Stomach (tissue), 9 donors: Measurements from ENCODE around the gene SMARCD2. TPM values are rescaled to one million over a fixed set of nuclear protein-coding genes. Genes with fewer than 3 reads are reported as not detected.
A peak's percentile ranks its signal among the peaks of the same experiment; 100 is the strongest.

ENCODE experiments used
- DNase-seq, 2 donors: peaks; one replicate each; pipeline versions ENCODE4 v3.0.0 to v3.0.0-alpha.2; 2013 to 2019
- H3K27ac ChIP-seq, 5 donors: fragments of 200-600 bp in 4 of 5; sonication (generic) in 4 of 5; one replicate each; pipeline ENCODE4 v1.5.1; 2013 to 2019; ENCODE audit warnings: mild to moderate bottlenecking in 1 of 5, moderate library complexity in 1 of 5
- H3K27me3 ChIP-seq, 3 donors: fragments of 200-600 bp; sonication (generic); one replicate each; pipeline ENCODE4 v1.5.1; 2017 to 2019; ENCODE audit warnings: mixed run types in 1 of 3
- H3K36me3 ChIP-seq, 4 donors: fragments of 200-600 bp; sonication (generic); 1 replicate in 3 of 4; 2 replicates in 1 of 4; pipeline ENCODE4 v1.5.1; 2016 to 2019
- H3K4me1 ChIP-seq, 4 donors: fragments of 200-600 bp; sonication (generic); one replicate each; pipeline ENCODE4 v1.5.1; 2016 to 2019
- H3K4me3 ChIP-seq, 4 donors: fragments of 200-600 bp; sonication (generic) in 3 of 4; one replicate each; pipeline ENCODE4 v1.5.1; 2016 to 2019; ENCODE audit warnings: mild to moderate bottlenecking in 1 of 4
- H3K9me3 ChIP-seq, 4 donors: fragments of 200-600 bp; sonication (generic); one replicate each; pipeline ENCODE4 v1.5.1; 2016 to 2019
- EP300 ChIP-seq: sonication (generic); formaldehyde crosslinking; IDR thresholded peaks from one replicate; pipeline ENCODE4 v1.6.1; 2017; ENCODE audit warnings: antibody characterized with exemption
- POLR2A ChIP-seq, 4 donors: fragments of 450-650 bp; IDR thresholded peaks; one replicate each; pipeline ENCODE4 v1.6.1; 2016; ENCODE audit warnings: antibody characterized with exemption in 4 of 4, control low read depth in 2 of 4, mild to moderate bottlenecking in 1 of 4, moderate library complexity in 1 of 4
- POLR2AphosphoS5 ChIP-seq, 3 donors: sonication (generic); formaldehyde crosslinking; IDR thresholded peaks; one replicate each; pipeline ENCODE4 v1.6.1; 2016; ENCODE audit warnings: antibody characterized with exemption in 3 of 3
- WGBS, 5 donors: extraction: QIAGEN DNeasy Blood & Tissue Kit in 3 of 5; methylation state at CpG; one replicate each; pipeline versions ENCODE4 v1.1.5 to v1.1.7; 2013 to 2018; 5-methylcytosine and 5-hydroxymethylcytosine counted together
- intact Hi-C: fragments of 100-400 bp; cut with DNase I; formaldehyde crosslinking; loops from one replicate; pipeline ENCODE4 v1.15.1; 2023; ENCODE audit warnings: low total_unique reads
- polyA plus RNA-seq, 3 donors: library from polyadenylated mRNA; stranded (reverse); fragments of 200-250 nt; gene quantifications; one replicate each; pipeline ENCODE4 v1.2.3, GENCODE V29; 2013
- total RNA-seq, 5 donors: library from RNA; depleted of rRNA; stranded (reverse); fragments of >200 nt; gene quantifications; one replicate each; pipeline versions ENCODE4 v1.1.0 to v1.2.3, GENCODE V29; 2014 to 2016
- TF ChIP-seq, protein P1 (sequence below), 7 experiments: fragments of 450-650 bp in 4 of 7; fragments of 200-600 bp in 3 of 7; sonication (generic) in 3 of 7; IDR thresholded peaks; one replicate each; pipeline ENCODE4 v1.5.1; 2016 to 2019; ENCODE audit warnings: antibody characterized with exemption in 7 of 7, control low read depth in 2 of 7, mild to moderate bottlenecking in 1 of 7
- donor health status: healthy with polysubstance abuse.
- donor health status: Bipolar disorder and iron deficiency.
- donor health status: healthy.

SMARCD2 gene
- total and polyA plus RNA-seq, 8 donors, result 65.1 to 244 (median 94.5) TPM

DNA sequence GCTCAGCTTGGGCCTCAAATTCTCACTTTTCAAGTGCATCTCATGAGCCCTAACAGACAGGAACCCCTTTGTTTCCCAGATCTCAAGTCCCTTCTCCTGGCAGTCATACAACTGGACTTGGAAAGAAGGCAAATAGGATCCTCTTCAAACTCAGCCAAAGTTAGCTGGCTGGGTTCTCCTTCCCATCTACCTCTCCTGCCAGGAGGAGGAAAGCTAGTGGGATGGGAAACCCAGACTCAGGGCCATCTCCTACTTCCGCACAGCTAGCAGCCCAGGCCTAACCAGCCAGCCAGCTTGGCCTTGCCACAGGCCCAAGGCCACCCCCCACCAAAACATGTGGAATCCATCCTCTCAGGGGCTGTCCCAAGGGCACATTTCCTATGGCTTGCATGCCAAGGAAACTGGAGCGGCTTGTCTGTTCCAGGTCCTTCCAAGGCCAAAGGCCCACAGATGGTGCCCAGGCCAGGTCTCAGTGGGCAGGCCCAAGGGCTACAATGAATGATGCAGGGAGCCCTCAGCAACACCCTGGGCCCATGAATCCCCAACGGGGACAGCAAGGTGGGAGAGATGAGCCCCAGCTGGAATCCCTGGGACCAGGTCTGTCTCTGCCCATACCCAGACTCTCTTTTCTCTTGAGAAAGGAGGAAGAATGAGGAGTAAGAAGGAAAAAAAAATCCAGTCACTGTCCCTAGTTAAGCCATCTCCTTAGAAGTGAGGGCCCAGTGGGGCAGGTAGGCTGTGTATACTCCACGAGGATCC, 1.7 kb downstream of the SMARCD2 start:
- no peak for DNase-seq
- peak overlapping the region; percentile 89 to 97 (median 95) for H3K27ac ChIP-seq
- peaks cover 52 to 65% (median 59%) of the 10 kb centered on the region in 4 donors for H3K4me1 ChIP-seq
- H3K27me3 ChIP-seq, result no peaks in the 10 kb centered on the region
- intact Hi-C loops, result no loop called here
- peak overlapping the region; percentile 85 to 95 (median 94) for H3K4me3 ChIP-seq
- peaks cover 15 to 22% (median 20%) of the 10 kb centered on the region in 4 donors for H3K36me3 ChIP-seq
- H3K9me3 ChIP-seq, result no peaks in the 10 kb centered on the region
- no peak for TF ChIP-seq POLR2AphosphoS5 (IDR thresholded peaks at IDR 0.05)
- TF ChIP-seq, protein P1, sequence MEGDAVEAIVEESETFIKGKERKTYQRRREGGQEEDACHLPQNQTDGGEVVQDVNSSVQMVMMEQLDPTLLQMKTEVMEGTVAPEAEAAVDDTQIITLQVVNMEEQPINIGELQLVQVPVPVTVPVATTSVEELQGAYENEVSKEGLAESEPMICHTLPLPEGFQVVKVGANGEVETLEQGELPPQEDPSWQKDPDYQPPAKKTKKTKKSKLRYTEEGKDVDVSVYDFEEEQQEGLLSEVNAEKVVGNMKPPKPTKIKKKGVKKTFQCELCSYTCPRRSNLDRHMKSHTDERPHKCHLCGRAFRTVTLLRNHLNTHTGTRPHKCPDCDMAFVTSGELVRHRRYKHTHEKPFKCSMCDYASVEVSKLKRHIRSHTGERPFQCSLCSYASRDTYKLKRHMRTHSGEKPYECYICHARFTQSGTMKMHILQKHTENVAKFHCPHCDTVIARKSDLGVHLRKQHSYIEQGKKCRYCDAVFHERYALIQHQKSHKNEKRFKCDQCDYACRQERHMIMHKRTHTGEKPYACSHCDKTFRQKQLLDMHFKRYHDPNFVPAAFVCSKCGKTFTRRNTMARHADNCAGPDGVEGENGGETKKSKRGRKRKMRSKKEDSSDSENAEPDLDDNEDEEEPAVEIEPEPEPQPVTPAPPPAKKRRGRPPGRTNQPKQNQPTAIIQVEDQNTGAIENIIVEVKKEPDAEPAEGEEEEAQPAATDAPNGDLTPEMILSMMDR (IDR thresholded peaks at IDR 0.05), result no peak
- no peak for TF ChIP-seq POLR2A (IDR thresholded peaks at IDR 0.05)
- TF ChIP-seq EP300, result no peak
- WGBS, 5 donors, result 50 to 59% (median 53%) methylated on average over 3 to 4 of the region's 4 CpGs

GRCh38 chr17:63838631-63839171, 3.8 kb downstream of the SMARCD2 start:
- WGBS, 5 donors, result 24 to 41% (median 30%) methylated on average over 7 of the region's 7 CpGs
- peak; percentile 78 to 94 for DNase-seq
- H3K27ac ChIP-seq, result peak overlapping the region; percentile 69 to 97 (median 95)
- peak overlapping the region; percentile 12 to 42 (median 18) for H3K4me3 ChIP-seq
- peak; percentile 81 for TF ChIP-seq EP300
- TF ChIP-seq POLR2AphosphoS5 (IDR thresholded peaks at IDR 0.05), result peak; percentile 79 to 81 (median 79)
- TF ChIP-seq, protein P1 (IDR thresholded peaks at IDR 0.05), result no peak
- H3K4me1 ChIP-seq, result peaks cover 57 to 74% (median 67%) of the 10 kb centered on the region in 4 donors
- no peaks in the 10 kb centered on the region for H3K27me3 ChIP-seq
- H3K36me3 ChIP-seq, result peaks cover 31 to 42% (median 40%) of the 10 kb centered on the region in 4 donors
- intact Hi-C loops, result no loop called here
- no peaks in the 10 kb centered on the region for H3K9me3 ChIP-seq

- Histone ChIP-seq H3K36me3 (peaks cover 38 to 49% (median 47%) of the 10 kb centered on the region in 4 donors), H3K4me1 (peaks cover 54 to 69% (median 64%) of the 10 kb centered on the region in 4 donors), H3K9me3 (no peaks in the 10 kb centered on the region), H3K27ac (peak overlapping the region; percentile 69 to 97 (median 95)), H3K4me3 (peak overlapping the region; percentile 5 to 42 (median 16)), H3K27me3 (no peaks in the 10 kb centered on the region)
- 67 to 100% (median 72%) methylated on average over 1 to 5 of the region's 5 CpGs for WGBS, 5 donors
- TF ChIP-seq POLR2AphosphoS5 (IDR thresholded peaks at IDR 0.05) (no peak), POLR2A (IDR thresholded peaks at IDR 0.05) (no peak), EP300 (no peak)
- TF ChIP-seq, protein P1 (IDR thresholded peaks at IDR 0.05), result no peak
- intact Hi-C loops, result no loop called here
- no peak for DNase-seq
Observed at GRCh38 chr17:63837962-63838600, 4.4 kb downstream of the SMARCD2 start.

GRCh38 chr17:63837480-63837879, 5.0 kb downstream of the SMARCD2 start:
- 75 to 86% (median 78%) methylated on average over 9 to 12 of the region's 12 CpGs for whole genome bisulfite sequencing, 5 donors
- peaks cover 44 to 55% (median 53%) of the 10 kb centered on the region in 4 donors for H3K36me3 ChIP-seq

More at GRCh38 chr17:63837480-63837879, 5.0 kb downstream of the SMARCD2 start:
- H3K9me3 ChIP-seq, result no peaks in the 10 kb centered on the region
- H3K4me1 ChIP-seq, result peaks cover 54 to 69% (median 64%) of the 10 kb centered on the region in 4 donors
- DNase-seq, result no peak
- TF ChIP-seq POLR2A (IDR thresholded peaks at IDR 0.05), result no peak
- TF ChIP-seq, protein P1 (IDR thresholded peaks at IDR 0.05), result no peak
- TF ChIP-seq EP300, result no peak
- TF ChIP-seq POLR2AphosphoS5 (IDR thresholded peaks at IDR 0.05), result no peak
- no peaks in the 10 kb centered on the region for H3K27me3 ChIP-seq
- intact Hi-C loops, result no loop called here
- H3K4me3 ChIP-seq, result peak overlapping the region in 2 of 4 donors; percentile 2 to 42
- H3K27ac ChIP-seq, result peak overlapping the region; percentile 69 to 97 (median 95)
